ENCODE measurements around the gene MLX. TPM values are rescaled to one million over a fixed set of nuclear protein-coding genes. Genes with fewer than 3 reads are reported as not detected.
"Not testable (repeated sequence)": the region's sequence is repeated elsewhere in the genome, so short reads cannot be mapped to it uniquely, and the experiment has no call there.

Gene MLX
- total RNA-seq, 1 experiment from 2014 or later: 45.3 TPM

GRCh38 chr17:42618442-42619150, 51.7 kb downstream of the MLX start:
- Histone ChIP-seq H3K9ac (ENCODE audit: extremely low read depth, insufficient read length, low read length) (no peak overlapping the region), H3K4ac (ENCODE audit: low read depth, low read length) (no peak overlapping the region), H2AFZ (ENCODE audit: low read length) (no peak overlapping the region), H4K20me1 (ENCODE audit: control insufficient read depth, insufficient read depth, insufficient read length) (no peaks in the 10 kb centered on the region), H3K27ac (ENCODE audit: insufficient read length, low read depth, low read length) (no peak overlapping the region), H3K79me1 (ENCODE audit: insufficient read depth, low read depth, low read length, poor library complexity, severe bottlenecking) (no peaks in the 10 kb centered on the region), H3K18ac (ENCODE audit: insufficient read length, low read depth, low read length) (no peak overlapping the region), H4K5ac (ENCODE audit: insufficient read length, low read depth, low read length) (no peak overlapping the region), H3K23ac (ENCODE audit: insufficient read length, low read depth, low read length) (no peak overlapping the region), H2BK120ac (ENCODE audit: low read depth, low read length, poor library complexity, severe bottlenecking) (no peak overlapping the region), H2BK12ac (ENCODE audit: insufficient read length, low read depth, low read length) (no peak overlapping the region), H4K8ac (replicated peaks; ENCODE audit: insufficient read length, low read depth, low read length) (no peak overlapping the region), H3K4me1 (ENCODE audit: insufficient read depth, low read length) (no peaks in the 10 kb centered on the region; the same call in 1 of the 2 replicates), H3K14ac (ENCODE audit: insufficient read depth, low read length) (no peak overlapping the region), H2BK5ac (ENCODE audit: insufficient read length, low read length) (no peak overlapping the region), H3K9me3 (ENCODE audit: control insufficient read depth, low read depth, low read length) (no peaks in the 10 kb centered on the region), H3T11ph (ENCODE audit: low read length) (no peak overlapping the region), H2BK15ac (ENCODE audit: low read depth, low read length) (no peak overlapping the region), H4K91ac (ENCODE audit: insufficient read length, low read depth, low read length) (no peak overlapping the region), H3K23me2 (ENCODE audit: insufficient read length, low read depth, low read length, poor library complexity, severe bottlenecking) (no peaks in the 10 kb centered on the region), H3K79me2 (ENCODE audit: insufficient read depth, low read length) (no peaks in the 10 kb centered on the region), H3K4me2 (ENCODE audit: insufficient read depth, insufficient read length, low read length) (no peak overlapping the region), H3K27me3 (ENCODE audit: insufficient read depth, low read length) (no peaks in the 10 kb centered on the region), H3K56ac (ENCODE audit: insufficient read length, low read depth, low read length) (no peak overlapping the region), H2AK5ac (ENCODE audit: insufficient read length, low read length) (no peak overlapping the region), H2BK20ac (ENCODE audit: low read depth, low read length, poor library complexity, severe bottlenecking) (no peak overlapping the region)
- WGBS (ENCODE audit: extremely low coverage, insufficient read length, low lambda C conversion rate): no CpG with 5 or more reads among the region's 9 CpGs
- peak; percentile 56; the same call in 2 of the 3 replicates for TF ChIP-seq CTCF (conservative IDR thresholded peaks at IDR 0.05)
- peaks cover 19 to 25% (median 24%) of the 10 kb centered on the region in 3 experiments for H3K36me3 Mint-ChIP-seq (ENCODE audit: insufficient read depth in 1 of 3, low read depth in 3 of 3)
- peaks cover 2% of the 10 kb centered on the region; the same call in 1 of the 2 replicates for H3K27me3 Mint-ChIP-seq (ENCODE audit: low read depth)
- no peaks in the 10 kb centered on the region for H3K9me3 Mint-ChIP-seq
- H3K27ac Mint-ChIP-seq: peak overlapping the region in 1 of 3 experiments; percentile 91; a peak in 1 of 7 replicates
- H3K4me1 Mint-ChIP-seq: peaks cover 12 to 15% of the 10 kb centered on the region in 2 experiments
- H3K4me3 Mint-ChIP-seq: peak overlapping the region in 1 of 2 experiments; percentile 5; a peak in 1 of 5 replicates
- DNase-seq: peak; percentile 91

DNA sequence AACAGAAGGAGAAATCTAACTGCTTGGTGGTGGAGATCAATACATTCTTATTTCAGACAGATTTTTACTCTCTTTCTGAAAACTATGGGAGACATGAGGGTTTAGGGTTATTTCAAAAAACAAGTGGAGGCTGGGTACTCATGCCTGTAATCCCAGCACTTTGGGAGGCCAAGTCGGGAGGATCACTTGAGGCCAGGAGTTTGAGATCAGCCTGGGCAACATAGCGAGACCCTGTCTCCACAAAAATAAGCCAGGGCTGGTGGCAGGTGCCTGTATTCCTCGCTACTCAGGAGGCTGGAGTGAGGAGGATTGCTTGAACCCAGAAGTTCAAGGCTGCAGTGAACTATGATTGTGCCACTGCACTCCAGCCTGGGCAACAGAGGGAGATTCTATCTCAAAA, 55.1 kb downstream of the MLX start:
- H3K79me1 ChIP-seq (ENCODE audit: insufficient read depth, low read depth, low read length, poor library complexity, severe bottlenecking); H3K4ac ChIP-seq (ENCODE audit: low read depth, low read length); H3K27me3 ChIP-seq (ENCODE audit: insufficient read depth, low read length); H3K36me3 Mint-ChIP-seq (ENCODE audit: insufficient read depth in 1 of 3, low read depth in 3 of 3); H2AFZ ChIP-seq (ENCODE audit: low read length); H3K23ac ChIP-seq (ENCODE audit: insufficient read length, low read depth, low read length); H2AK5ac ChIP-seq (ENCODE audit: insufficient read length, low read length); DNase-seq; H3K27ac Mint-ChIP-seq; H3K23me2 ChIP-seq (ENCODE audit: insufficient read length, low read depth, low read length, poor library complexity, severe bottlenecking); H3K79me2 ChIP-seq (ENCODE audit: insufficient read depth, low read length); H3K56ac ChIP-seq (ENCODE audit: insufficient read length, low read depth, low read length); H4K5ac ChIP-seq (ENCODE audit: insufficient read length, low read depth, low read length); H3K4me3 Mint-ChIP-seq; H3K4me2 ChIP-seq (ENCODE audit: insufficient read depth, insufficient read length, low read length); H3K18ac ChIP-seq (ENCODE audit: insufficient read length, low read depth, low read length); H3K4me1 ChIP-seq (ENCODE audit: insufficient read depth, low read length); H3K9me3 Mint-ChIP-seq; H2BK20ac ChIP-seq (ENCODE audit: low read depth, low read length, poor library complexity, severe bottlenecking); H3K9me3 ChIP-seq (ENCODE audit: control insufficient read depth, low read depth, low read length); H4K20me1 ChIP-seq (ENCODE audit: control insufficient read depth, insufficient read depth, insufficient read length); H4K8ac ChIP-seq (replicated peaks; ENCODE audit: insufficient read length, low read depth, low read length); H3K27me3 Mint-ChIP-seq (ENCODE audit: low read depth); H3K9ac ChIP-seq (ENCODE audit: extremely low read depth, insufficient read length, low read length); H4K91ac ChIP-seq (ENCODE audit: insufficient read length, low read depth, low read length); H2BK120ac ChIP-seq (ENCODE audit: low read depth, low read length, poor library complexity, severe bottlenecking); H3K14ac ChIP-seq (ENCODE audit: insufficient read depth, low read length); H2BK5ac ChIP-seq (ENCODE audit: insufficient read length, low read length); H3K27ac ChIP-seq (ENCODE audit: insufficient read length, low read depth, low read length); H2BK12ac ChIP-seq (ENCODE audit: insufficient read length, low read depth, low read length); H2BK15ac ChIP-seq (ENCODE audit: low read depth, low read length); H3T11ph ChIP-seq (ENCODE audit: low read length): not testable (repeated sequence)
- no CpG with 5 or more reads among the region's 3 CpGs for WGBS (ENCODE audit: extremely low coverage, insufficient read length, low lambda C conversion rate)
- H3K4me1 Mint-ChIP-seq: peaks cover 12 to 15% of the 10 kb centered on the region in 2 experiments
